Measurements from ENCODE around the gene CD52. TPM values are rescaled to one million over a fixed set of nuclear protein-coding genes. Genes with fewer than 3 reads are reported as not detected.

The CD52 gene
- total RNA-seq, 1 donor from 2014 or later: 7.3 TPM

- Mint-ChIP-seq H3K27ac (no peak overlapping the region), H3K4me1 (peaks cover 67% of the 10 kb centered on the region), H3K36me3 (peaks cover 3% of the 10 kb centered on the region), H3K27me3 (ENCODE audit: insufficient read depth, low read depth) (peaks cover 8% of the 10 kb centered on the region), H3K9me3 (no peaks in the 10 kb centered on the region), H3K4me3 (no peak overlapping the region)
- DNase-seq (ENCODE audit: low spot score): peak; percentile 82
- H3K27ac ChIP-seq: no peak overlapping the region
- H3K9me3 ChIP-seq (ENCODE audit: low read depth): no peaks in the 10 kb centered on the region
- no peak overlapping the region for H3K9ac ChIP-seq
- no peak overlapping the region for H3K4me3 ChIP-seq
- H3K27me3 ChIP-seq: no peaks in the 10 kb centered on the region
- peaks cover 37% of the 10 kb centered on the region for H3K4me1 ChIP-seq
- no peak overlapping the region for H2AFZ ChIP-seq (replicated peaks)
- no peak overlapping the region for H3K4me2 ChIP-seq
- H3K79me2 ChIP-seq (ENCODE audit: low read depth): peaks cover 16% of the 10 kb centered on the region
- peaks cover 6% of the 10 kb centered on the region for H4K20me1 ChIP-seq (ENCODE audit: low read depth)
- H3K36me3 ChIP-seq: no peaks in the 10 kb centered on the region
- no peak for TF ChIP-seq EZH2 (IDR thresholded peaks at IDR 0.05)
- TF ChIP-seq, protein P1, sequence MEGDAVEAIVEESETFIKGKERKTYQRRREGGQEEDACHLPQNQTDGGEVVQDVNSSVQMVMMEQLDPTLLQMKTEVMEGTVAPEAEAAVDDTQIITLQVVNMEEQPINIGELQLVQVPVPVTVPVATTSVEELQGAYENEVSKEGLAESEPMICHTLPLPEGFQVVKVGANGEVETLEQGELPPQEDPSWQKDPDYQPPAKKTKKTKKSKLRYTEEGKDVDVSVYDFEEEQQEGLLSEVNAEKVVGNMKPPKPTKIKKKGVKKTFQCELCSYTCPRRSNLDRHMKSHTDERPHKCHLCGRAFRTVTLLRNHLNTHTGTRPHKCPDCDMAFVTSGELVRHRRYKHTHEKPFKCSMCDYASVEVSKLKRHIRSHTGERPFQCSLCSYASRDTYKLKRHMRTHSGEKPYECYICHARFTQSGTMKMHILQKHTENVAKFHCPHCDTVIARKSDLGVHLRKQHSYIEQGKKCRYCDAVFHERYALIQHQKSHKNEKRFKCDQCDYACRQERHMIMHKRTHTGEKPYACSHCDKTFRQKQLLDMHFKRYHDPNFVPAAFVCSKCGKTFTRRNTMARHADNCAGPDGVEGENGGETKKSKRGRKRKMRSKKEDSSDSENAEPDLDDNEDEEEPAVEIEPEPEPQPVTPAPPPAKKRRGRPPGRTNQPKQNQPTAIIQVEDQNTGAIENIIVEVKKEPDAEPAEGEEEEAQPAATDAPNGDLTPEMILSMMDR (IDR thresholded peaks at IDR 0.05): peak; percentile 68
- peaks cover 23% of the 10 kb centered on the region for H3F3A ChIP-seq (ENCODE audit: low read depth)
Measured at GRCh38 chr1:26285366-26286063, 32.2 kb upstream of the CD52 start.

DNA sequence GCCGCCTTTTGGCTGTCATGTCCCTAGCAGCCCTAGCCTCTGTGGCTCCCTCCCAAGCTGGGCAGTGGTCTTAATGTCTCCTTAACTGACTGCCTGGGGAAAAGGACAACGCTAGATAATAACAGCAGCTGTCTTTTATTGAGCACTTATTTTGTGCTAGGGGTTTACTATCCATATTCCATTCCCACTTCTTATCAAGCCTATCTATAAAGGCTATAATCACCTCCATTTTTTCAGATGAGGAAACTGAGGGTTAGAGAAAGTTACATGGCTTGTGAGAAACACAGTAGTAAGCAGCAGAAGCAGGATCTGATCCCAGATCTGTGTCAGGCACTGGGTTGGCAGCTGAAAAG, 31.7 kb upstream of the CD52 start:
- no peak overlapping the region for H3K4me2 ChIP-seq
- H2AFZ ChIP-seq (replicated peaks): no peak overlapping the region
- peaks cover 10% of the 10 kb centered on the region for H3K27me3 Mint-ChIP-seq (ENCODE audit: insufficient read depth, low read depth)
- H3K27ac ChIP-seq: no peak overlapping the region
- no peak overlapping the region for H3K4me3 Mint-ChIP-seq
- no peaks in the 10 kb centered on the region for H3K9me3 ChIP-seq (ENCODE audit: low read depth)
- TF ChIP-seq, protein P1 (IDR thresholded peaks at IDR 0.05): no peak
- no peak for TF ChIP-seq EZH2phosphoT487 (IDR thresholded peaks at IDR 0.05)
- no peak for TF ChIP-seq EZH2 (IDR thresholded peaks at IDR 0.05)
- no peak overlapping the region for H3K4me3 ChIP-seq
- peaks cover 68% of the 10 kb centered on the region for H3K4me1 Mint-ChIP-seq
- H3K36me3 Mint-ChIP-seq: peaks cover 3% of the 10 kb centered on the region
- no peaks in the 10 kb centered on the region for H3K9me3 Mint-ChIP-seq
- H3K27ac Mint-ChIP-seq: no peak overlapping the region
- no peak for DNase-seq (ENCODE audit: low spot score)
- peaks cover 18% of the 10 kb centered on the region for H3F3A ChIP-seq (ENCODE audit: low read depth)
- peaks cover 37% of the 10 kb centered on the region for H3K4me1 ChIP-seq
- H4K20me1 ChIP-seq (ENCODE audit: low read depth): peaks cover 6% of the 10 kb centered on the region
- H3K9ac ChIP-seq: no peak overlapping the region
- no peaks in the 10 kb centered on the region for H3K36me3 ChIP-seq
- H3K79me2 ChIP-seq (ENCODE audit: low read depth): peaks cover 11% of the 10 kb centered on the region
- H3K27me3 ChIP-seq: no peaks in the 10 kb centered on the region

GRCh38 chr1:26287033-26287711, 30.6 kb upstream of the CD52 start:
- Histone ChIP-seq H3K9me3 (ENCODE audit: low read depth) (no peaks in the 10 kb centered on the region), H3K27ac (no peak overlapping the region), H3K4me1 (peaks cover 32% of the 10 kb centered on the region), H3K4me2 (no peak overlapping the region), H2AFZ (replicated peaks) (no peak overlapping the region), H3K4me3 (no peak overlapping the region), H3K79me2 (ENCODE audit: low read depth) (peaks cover 6% of the 10 kb centered on the region), H3F3A (ENCODE audit: low read depth) (peaks cover 9% of the 10 kb centered on the region), H3K27me3 (no peaks in the 10 kb centered on the region), H3K9ac (no peak overlapping the region), H4K20me1 (ENCODE audit: low read depth) (peaks cover 4% of the 10 kb centered on the region), H3K36me3 (no peaks in the 10 kb centered on the region)
- H3K9me3 Mint-ChIP-seq: no peaks in the 10 kb centered on the region
- no peak for DNase-seq (ENCODE audit: low spot score)
- no peak for TF ChIP-seq EZH2phosphoT487 (IDR thresholded peaks at IDR 0.05)
- TF ChIP-seq EZH2 (IDR thresholded peaks at IDR 0.05): no peak
- TF ChIP-seq, protein P1 (IDR thresholded peaks at IDR 0.05): no peak
- H3K27ac Mint-ChIP-seq: peak overlapping the region; percentile 17
- H3K4me1 Mint-ChIP-seq: peaks cover 69% of the 10 kb centered on the region
- peaks cover 13% of the 10 kb centered on the region for H3K27me3 Mint-ChIP-seq (ENCODE audit: insufficient read depth, low read depth)
- H3K36me3 Mint-ChIP-seq: no peaks in the 10 kb centered on the region
- no peak overlapping the region for H3K4me3 Mint-ChIP-seq

All from neural progenitor cell (in vitro differentiated cells).